ENCODE data around the gene SFXN2.
"Not testable (repeated sequence)": the region's sequence is repeated elsewhere in the genome, so short reads cannot be mapped to it uniquely, and the experiment has no call there.

The SFXN2 gene

DNA sequence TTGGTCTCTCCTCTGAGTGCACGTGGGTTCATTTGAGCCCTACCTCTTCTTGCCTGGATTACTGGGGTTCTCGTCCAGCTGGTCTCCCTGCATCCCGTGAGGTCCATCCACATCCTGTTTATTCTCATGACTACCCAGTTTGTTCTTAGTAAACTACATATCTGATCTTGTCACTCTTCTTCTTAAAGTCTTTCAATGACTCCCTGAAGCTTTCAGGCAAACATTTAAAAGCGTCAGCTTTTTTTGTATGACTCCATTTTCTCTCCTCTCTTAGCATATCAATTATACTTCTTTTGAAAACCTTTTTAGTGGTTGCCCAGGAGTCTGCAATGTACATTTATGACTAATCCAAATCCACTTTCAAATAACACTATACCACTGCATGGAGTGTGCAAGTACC is 7.5 kb downstream of the SFXN2 start:
- no peak for FAIRE-seq

DNA sequence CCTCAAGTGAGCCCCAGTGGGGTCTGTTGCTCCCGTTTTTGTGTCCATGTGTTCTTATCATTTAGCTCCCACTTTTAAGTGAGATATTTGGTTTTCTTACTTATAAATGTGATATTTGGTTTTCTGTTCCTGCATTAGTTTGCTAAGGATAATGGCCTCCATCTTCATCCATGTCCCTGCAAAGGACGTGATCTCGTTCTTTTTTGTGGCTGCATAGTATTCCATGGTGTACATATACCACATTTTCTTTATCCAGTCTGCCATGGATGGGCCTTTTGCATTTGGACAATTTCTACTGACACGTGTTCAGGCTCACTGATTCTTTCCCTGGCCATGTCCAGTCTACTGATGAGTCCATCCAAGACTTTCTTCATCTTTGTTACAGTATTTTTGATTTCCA is 9.6 kb downstream of the SFXN2 start:
- FAIRE-seq: no peak

DNA sequence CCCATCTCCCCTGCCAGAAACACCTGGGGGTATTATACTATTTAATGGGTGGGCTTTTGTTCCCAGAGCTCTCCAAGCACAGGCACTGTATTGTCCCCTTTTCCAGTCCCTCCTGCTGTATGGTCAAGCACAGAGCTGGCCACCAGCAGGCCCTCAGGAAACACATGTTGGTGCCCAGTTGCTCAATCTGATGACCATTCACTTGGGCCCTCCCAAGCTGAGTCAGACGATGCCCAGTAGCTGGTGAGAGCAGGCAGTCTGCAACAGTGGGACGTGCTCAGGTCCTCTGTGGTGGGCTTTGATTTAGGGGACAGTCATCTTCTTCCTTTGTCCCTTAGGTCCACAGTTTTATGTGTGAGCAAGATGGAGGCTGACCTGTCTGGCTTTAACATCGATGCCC is 11.8 kb downstream of the SFXN2 start:
- FAIRE-seq: no peak

DNA sequence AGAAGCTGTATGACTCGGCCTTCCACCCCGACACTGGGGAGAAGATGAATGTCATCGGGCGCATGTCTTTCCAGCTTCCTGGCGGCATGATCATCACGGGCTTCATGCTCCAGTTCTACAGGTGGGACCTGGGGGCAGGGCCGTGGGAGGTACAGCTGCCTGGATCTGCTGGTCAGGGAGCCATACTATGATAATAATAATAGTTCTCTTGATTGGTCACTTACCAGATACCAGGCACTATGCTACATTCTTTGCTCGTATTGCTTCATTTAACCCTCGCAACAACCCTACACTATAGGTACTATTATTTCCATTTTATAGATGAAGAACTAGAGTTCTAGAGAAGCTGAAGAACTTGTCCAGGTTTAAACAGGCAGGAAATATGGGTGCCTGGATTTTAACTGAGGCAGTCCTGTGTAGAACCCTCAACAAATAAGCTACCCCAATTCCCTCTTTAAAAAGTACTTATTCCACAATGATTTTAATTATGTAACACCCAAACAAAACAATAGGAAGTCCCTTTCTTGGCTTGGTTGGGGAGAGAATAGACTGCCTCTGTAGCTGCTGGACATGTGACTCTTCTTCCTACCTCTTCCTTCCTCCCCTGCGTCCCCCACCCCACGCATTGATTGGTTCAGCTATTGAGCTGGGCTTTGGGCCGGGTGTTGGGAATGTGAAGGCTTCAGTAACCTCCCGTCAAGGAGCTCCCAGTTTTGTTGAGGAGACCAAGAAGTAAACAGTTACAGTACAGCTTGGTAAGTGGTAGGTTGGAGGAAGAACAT is 12.8 kb downstream of the SFXN2 start:
- no peak for FAIRE-seq

DNA sequence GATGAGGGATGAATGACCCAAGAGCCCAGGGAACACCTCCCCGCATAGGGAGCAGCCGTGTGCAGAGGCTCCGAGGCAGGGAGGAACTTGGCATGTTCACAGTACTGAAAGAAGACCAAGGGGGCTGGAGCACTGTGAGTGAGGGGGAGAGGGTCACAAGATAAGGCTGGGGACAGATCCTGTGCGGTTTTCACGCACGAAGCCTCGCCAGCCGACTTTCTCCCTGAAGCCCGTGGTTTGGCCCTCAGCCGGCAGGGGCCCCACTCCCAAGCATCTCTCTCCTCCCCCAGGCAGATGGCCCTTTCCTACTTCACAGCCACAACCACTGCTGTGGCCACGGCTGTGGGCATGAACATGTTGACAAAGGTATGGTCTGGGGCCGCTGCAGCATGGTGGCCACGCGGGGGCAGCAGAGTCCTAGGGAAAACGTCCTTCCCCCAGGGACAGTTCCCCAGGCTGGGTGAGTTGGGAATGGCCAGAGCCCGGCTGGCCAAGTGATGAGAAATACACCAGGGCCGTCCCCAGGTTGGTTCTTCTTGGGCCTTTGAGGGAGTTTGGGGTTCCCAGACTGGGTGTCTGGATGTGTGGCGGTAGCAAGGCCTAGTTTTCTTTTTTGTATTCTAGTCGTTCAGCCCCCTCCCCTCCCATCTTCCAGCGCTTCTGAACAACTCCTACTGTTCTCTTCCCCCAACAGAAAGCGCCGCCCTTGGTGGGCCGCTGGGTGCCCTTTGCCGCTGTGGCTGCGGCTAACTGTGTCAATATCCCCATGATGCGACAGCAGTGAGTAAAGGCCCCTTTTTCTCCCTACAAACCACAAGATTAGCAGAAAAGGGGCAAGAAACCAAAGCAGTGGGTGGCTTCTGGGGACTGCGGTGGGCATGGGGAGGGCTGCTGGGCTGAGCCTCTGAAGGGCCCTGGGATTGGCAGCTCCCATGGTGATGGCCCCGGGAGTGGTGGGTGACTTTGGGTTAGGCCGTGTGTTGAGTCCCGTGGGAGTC is 14.9 kb downstream of the SFXN2 start:
- FAIRE-seq: peak; percentile 71

DNA sequence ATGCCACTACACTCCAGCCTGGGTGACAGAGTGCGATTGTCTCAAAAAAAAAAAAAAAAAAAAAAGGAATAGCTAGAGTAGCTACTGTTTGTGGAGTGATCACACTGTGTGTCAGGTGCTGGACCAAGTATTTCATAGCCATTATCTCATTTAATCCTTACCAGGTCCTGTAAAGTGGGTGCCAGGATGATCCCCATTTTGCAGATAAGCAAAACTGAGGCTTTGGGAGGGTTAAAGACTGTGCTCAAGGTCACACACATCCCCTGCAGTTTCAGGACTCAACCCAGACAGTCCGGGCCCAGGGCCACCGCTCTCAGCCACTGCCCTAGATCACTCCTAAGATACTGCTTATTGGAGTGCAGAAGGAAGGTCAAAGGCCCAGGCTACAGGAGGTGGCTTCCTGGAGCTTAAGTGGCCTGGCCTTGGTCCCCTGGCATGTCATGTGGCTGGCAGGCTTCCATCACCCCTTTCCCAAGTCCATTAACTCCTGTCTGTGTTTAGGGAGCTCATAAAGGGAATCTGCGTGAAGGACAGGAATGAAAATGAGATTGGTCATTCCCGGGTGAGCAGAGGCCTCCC is 16.9 kb downstream of the SFXN2 start:
- FAIRE-seq: no peak

DNA sequence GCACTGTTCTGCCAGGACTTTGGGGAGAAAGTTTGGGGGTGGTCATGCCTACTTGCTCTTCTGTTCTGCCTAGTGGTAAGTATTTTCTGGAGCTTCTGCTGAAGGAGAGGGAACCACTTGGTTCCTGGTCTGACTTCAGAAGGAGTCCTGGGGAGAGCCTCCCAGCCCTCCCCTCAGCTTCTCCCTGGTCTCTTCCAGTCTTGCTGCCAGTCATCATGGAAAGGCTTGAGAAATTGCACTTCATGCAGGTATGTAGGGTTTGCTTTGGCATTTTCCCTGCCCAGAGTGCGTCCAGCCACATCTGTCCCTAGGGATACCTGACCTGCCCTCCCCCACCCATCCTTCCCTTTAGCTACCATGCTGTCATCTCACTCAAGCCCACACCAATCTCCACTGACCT is 18.2 kb downstream of the SFXN2 start:
- FAIRE-seq: no peak

DNA sequence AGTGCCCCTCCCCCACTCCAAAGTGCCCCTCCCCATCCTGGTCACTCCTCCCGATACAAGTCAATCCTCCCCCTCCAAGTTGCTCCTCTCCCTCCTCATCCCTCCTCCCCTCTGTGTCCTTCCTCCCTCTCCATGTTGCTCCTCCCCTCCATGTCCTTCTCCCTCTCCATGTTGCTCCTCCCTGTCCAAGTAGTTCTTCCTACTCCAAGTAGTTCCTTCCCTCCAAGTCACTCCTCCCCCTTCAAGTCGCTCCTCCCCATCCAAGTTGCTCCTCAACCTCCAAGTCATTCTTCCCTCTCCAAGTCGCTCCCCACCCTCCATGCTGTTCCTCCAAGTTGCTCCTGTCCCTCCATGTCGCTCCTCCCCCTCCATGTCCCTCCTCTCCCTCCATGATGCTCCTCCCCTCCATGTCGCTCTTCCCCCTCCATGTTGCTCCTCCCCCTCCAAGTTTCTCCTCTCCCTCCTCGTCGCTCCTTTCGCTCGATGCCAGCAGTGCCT is 20.7 kb downstream of the SFXN2 start:
- FAIRE-seq: no peak

DNA sequence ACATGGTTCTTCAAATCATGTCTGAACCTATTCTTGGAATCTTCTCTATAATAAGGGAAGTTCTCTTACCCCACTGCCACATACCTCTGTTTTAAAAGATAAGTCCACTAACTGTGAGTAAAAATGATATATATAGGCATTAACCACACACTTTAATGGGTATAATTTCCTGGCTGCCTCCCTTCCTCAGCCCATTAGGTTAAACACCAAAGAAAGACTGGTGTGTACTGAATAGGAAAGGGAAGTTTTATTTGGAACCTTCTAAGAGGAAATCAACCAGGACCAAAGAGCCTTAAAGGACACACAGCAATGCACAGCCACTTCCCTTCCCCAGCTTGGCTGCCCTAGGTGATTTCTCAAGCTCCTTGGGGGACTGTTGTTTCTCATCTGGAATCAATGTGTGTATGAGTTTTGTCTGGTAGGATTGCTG is 24.3 kb downstream of the SFXN2 start:
- no peak for FAIRE-seq

DNA sequence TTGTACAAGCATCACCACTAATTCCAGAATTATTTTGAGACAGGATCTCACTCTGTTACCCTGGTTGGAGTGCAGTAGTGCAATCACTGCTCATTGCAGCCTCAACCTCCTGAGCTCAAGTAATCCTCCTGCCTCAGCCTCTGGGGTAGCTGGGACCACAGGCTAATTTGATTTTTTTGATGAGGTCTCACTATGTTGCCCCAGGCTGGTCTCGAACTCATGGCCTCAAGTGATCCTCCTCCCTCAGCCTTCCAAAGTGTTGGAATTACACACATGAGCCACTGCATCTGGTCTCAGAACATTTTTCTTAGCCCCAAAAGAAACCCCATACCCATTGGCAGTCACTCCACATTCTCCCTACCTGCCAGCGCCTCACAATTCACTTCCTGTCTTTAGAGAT is 25.8 kb downstream of the SFXN2 start:
- no peak for FAIRE-seq

DNA sequence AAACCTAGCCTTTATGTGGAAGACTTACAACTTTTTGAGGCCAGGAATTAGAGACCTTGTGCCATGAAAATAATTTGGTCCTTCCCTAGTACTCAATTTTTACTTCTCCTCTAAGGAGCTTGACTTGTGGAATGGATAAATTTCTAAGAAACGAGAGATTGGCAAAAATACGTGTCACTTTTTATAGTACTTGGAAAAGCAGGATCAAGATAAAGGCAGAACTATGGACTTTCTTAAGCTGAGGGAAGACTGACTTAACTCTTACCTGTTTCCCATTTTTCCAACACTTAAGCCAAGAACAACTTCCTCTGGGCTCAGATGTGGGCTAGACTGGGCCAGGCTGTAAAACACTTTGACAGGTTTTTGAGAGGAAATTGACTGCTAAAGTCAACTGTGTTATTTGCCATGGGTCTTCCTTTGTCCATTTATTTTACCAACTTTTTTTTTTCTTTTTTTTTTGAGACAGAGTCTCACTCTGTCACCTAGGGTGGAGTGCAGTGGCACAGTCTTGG is 27.3 kb downstream of the SFXN2 start:
- no peak for FAIRE-seq

DNA sequence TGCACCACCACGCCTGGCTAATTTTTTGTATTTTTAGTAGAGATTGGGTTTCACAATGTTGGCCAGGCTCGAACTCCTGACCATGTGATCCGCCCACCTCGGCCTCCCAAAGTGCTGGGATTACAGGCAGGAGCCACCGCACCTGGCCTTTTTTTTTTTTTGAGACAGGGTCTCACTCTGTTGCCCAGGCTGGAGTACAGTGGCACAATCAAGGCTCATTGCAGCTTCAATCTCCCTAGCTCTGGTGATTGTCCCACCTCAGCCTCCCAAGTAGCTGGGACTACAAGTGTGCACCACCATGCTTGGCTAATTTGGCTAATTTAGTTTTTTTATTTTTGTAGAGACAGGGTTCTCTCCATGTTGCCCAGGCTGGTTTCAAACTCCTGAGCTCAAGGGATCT is 27.9 kb downstream of the SFXN2 start:
- FAIRE-seq: not testable (repeated sequence)

DNA sequence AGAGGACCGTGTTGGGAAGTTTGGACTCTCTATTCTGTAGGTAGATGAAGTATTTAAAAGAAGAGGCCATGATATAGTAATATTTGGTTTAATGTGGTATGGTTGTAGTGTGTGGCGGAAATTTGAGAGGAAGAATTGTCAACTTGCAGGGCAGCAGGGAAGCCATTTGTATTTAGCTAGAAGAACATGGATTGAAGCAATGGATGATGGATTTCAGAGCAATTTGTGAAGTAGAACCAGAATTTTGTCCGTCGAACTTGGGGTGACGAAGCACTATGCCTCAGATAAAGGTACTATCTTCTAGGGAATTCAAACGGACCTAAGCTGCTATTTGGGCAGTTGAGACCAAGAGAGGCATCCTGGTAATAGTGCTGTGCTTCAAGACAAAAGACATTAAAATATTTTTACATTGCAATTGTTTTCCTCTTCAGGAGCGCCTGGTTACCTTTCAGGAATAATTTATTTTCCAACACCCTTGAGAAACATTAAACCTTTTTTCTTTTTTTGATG is 28.7 kb downstream of the SFXN2 start:
- no peak for FAIRE-seq

DNA sequence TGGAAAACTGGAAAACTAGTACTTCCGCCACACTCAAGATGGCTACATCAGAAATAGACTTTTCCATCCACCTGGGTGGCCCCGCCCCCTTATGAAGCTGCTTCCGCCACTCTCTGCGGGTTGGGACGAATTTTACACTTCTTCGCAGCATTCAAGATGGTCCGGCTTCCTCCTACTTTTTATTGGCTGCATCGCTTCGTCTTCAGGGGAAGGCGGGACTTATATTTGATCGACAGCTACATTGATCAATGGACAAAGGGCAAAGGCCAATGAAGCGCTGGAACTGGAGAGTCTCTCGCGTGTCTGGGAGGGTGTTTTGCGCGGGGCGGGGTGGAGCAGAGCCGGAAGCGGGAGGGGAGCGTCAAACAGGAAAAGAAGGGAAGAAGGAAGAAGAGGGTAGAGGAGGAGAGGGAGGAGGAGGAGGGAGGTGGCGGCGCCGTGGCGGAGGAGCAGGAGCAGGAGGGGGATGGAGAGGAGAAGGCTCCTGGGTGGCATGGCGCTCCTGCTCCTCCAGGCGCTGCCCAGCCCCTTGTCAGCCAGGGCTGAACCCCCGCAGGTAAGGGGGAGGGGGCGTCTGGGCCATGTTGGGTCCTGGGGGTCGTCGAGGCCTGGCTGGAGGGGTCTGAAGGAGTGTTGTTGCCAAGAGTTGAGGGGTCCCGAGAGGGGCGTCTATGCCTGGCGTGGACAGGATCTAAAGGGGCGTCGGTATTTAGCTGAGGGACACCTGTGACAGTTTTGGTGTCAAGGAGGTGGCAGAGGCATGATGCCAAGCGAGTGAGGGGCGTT is 29.3 kb downstream of the SFXN2 start, which contains the start of gene WBP1L:
WBP1L (plus strand) TSS at position 361 of the 786 bp plus-strand sequence; CDS start at position 467, 106 bp downstream.
- peak; percentile 99 for FAIRE-seq

DNA sequence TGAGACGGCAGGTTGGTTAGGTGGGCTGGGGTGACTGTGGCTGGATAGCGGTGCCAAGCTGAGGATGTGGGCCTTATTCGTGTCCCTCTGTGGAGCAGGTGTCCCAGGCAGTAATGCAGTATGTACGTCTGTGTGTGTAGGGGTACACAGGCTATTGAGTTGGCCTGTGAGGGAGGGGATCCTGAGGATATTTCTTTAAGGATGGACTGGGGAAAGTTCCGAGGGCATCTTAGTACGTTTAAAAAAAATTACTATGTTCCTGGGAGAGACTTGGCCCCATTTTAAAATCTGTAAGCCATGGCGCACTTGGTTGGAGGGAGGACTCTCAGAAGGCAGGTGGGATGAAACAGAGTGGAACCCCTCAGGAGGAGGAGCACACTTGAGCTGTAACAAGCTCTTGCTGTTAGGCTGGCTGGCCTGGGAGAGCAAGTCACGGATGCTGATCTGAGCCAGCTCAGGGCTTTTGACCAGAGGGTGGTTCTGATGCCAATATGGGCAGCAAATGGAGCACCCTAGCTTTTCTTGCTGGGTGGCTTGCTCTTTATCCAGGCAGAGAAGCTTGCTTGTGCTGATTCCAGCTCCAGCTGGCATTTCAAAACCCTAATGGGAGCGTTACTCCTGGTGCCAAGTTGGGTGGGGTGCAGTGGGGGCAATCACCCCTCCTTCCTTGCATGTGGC is 30.1 kb downstream of the SFXN2 start:
- no peak for FAIRE-seq

DNA sequence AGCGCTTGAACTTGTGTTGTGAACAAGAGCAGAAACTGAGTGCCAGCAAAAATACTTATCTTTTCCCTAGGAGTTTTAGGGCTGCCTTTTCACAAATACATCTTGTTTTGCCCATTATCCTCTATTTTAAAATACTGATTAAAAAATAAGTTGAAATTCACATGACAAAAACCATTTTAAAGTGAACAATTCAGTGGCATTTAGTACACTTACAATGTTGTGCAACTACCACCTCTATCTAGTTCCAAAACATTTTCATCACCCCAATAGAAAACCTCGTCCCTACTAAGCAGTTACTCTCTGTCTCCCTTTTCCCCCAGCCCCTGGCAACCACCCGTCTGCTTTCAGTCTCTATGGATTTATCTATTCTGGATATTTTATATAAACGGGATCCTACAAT is 30.7 kb downstream of the SFXN2 start:
- no peak for FAIRE-seq

DNA sequence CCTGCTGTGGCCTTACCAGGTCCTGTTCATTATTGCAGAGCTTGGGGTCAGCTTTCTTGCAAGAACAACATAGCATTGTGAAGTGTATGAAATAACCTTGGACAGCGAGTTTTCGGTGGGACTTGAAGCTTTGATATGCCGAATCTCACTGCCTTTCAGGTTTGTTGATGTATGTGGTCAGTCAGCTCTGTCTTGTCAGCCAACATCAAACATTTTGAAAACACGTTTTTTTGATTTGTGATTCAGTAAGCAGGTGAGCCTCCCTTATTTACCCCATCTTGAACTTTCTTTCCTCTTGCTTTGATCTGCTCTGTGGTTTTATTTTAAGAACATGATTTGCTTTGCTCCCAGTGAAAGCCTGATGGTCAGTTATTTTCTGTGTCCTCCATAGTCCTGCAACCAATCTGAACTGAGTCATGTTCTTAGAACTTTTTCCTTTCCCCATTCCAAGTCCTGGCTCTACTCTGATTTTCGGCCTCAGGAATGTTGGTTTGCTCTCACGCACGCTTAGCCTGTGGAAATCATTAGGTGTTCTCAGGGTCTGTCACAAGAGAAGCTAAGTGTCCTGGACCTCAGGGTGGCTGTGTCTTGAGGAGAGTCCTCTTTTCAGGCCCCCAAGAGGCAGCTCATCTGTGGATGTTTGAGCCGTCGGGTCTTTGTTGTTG is 38.0 kb downstream of the SFXN2 start:
- no peak for FAIRE-seq

DNA sequence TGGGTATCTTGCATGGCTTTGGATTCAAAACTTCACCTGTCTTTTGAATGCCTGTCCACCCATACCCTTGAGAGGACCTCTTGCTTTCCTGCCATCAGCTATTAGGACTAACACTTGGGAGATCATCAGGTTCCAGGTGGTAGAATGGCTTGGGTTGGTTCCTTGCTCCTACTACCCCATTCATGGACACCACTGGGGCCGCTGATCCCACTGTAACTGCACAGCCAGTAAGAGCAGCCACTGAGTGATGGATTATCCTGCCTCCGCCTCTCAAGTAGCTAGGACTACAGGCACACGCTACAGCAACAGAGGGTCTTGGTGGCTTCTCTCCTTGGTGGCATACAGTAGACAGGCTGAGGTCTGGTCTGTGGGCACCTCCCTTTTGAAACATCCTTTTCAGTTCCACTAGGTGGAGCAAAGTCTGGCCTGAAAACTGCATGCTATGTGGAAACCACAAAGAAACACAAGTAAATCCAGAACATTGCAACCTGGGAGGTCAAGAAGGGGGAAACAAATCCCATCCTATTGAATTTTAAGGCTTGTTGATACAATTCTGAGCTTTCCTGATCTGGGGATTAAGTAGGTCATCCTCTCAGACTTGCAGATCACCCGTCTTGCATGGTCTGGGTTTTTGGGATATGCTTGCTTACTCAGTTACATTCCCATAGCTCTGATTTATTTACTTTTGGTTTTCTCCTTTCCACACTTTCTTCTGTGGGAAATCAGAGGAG is 38.7 kb downstream of the SFXN2 start:
- FAIRE-seq: no peak

DNA sequence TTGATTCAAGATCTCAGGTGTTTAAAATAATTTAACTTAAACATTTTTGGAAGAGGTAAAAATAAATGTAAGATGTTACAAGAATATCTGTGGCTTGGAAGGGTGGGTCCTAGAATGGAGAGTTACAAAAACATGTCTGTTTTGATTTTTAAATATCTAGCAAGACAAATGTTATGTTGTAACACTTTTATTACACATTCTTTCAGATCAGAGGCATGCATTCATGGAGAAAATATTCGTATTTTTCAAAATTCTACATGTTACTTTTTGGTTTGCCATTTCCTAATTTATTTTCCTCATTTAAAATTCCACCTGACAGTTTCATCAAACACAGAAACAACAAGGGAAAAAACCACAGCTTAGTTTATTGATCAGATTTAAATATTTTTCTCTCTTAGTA is 39.3 kb downstream of the SFXN2 start:
- FAIRE-seq: peak; percentile 6

DNA sequence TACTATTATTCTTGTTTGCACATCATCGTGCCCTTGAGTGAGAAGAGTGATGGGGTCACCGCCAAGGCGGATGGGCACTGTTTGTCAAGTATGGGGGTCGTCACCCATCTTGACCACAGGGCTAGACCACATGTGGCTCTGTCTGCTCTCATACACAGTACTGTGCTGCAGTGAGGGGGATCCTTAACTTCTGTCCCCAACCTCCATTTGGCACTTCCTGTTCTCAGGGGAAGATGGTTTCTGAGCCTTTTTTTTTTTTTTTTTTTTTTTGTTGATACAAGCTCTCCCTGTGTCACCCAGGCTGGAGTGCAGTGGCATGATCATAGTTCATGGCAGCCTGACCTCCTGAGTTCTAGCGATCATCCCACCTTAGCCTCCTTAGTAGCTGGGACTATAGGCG is 42.9 kb downstream of the SFXN2 start:
- FAIRE-seq: no peak
